ENCODE measurements around the gene OR52N5. TPM values are rescaled to one million over a fixed set of nuclear protein-coding genes. Genes with fewer than 3 reads are reported as not detected.

Gene OR52N5
- total and polyA plus RNA-seq, 2 donors (not counting 1 experiment from before 2014, with no cell fraction given): not detected

- DNase-seq: peak; percentile 38
- CTCF ChIA-PET: interaction anchor here (0.9 kb wide), 1 partner anchor 9 kb away, joined by 3 read pairs; the partner anchor contains the start of gene OR52N2
- Mint-ChIP-seq H3K9me3 (ENCODE audit: insufficient read depth) (no peaks in the 10 kb centered on the region), H3K4me3 (peak overlapping the region; percentile 55), H3K4me1 (peaks cover 12% of the 10 kb centered on the region), H3K27me3 (peaks cover 3% of the 10 kb centered on the region), H3K27ac (no peak overlapping the region)
- Histone ChIP-seq H3K36me3 (replicated peaks in 1 of 2; ENCODE audit: control extremely low read depth in 1 of 2, control insufficient read depth in 1 of 2, extremely low read depth in 1 of 2, insufficient read depth in 2 of 2, low read length in 1 of 2) (no peaks in the 10 kb centered on the region), H4K20me1 (ENCODE audit: control insufficient read depth, insufficient read depth, low read length, poor library complexity, severe bottlenecking) (no peaks in the 10 kb centered on the region), H3K27me3 (replicated peaks in 1 of 4; ENCODE audit: control extremely low read depth in 1 of 4, control insufficient read depth in 3 of 4, insufficient read depth in 4 of 4, low read length in 3 of 4) (no peaks in the 10 kb centered on the region), H3K4me1 (ENCODE audit: control insufficient read depth in 2 of 2, insufficient read depth in 2 of 2, low read length in 2 of 2) (peaks cover 3 to 11% of the 10 kb centered on the region in 2 donors), H3K4me2 (replicated peaks; ENCODE audit: low read depth, low read length, poor library complexity, severe bottlenecking) (peak overlapping the region; percentile 61), H3K9me3 (ENCODE audit: control extremely low read depth in 1 of 3, control insufficient read depth in 2 of 3, insufficient read depth in 1 of 3, low read length in 2 of 3) (no peaks in the 10 kb centered on the region), H2AFZ (ENCODE audit: insufficient read depth, low read depth, low read length, poor library complexity, severe bottlenecking) (peak overlapping the region; percentile 77), H3K4me3 (ENCODE audit: control extremely low read depth in 1 of 5, extremely low read depth in 1 of 5, insufficient read depth in 1 of 5, low read depth in 2 of 5, low read length in 4 of 5) (peak overlapping the region in 3 of 5 experiments; percentile 9 to 26 (median 26)), H3K27ac (ENCODE audit: low read length in 2 of 2) (no peak overlapping the region), H3K79me2 (ENCODE audit: control insufficient read depth, insufficient read depth, low read length) (no peaks in the 10 kb centered on the region), H3K9ac (ENCODE audit: low read length) (peak overlapping the region; percentile 38)
- WGBS (ENCODE audit: insufficient coverage): no CpG with 5 or more reads among the region's 1 CpG
- no peak for ATAC-seq (ENCODE audit: low read depth)
- POLR2A ChIA-PET: no interaction called here
- no peak for TF ChIP-seq CTCF (IDR thresholded peaks at IDR 0.05)
- TF ChIP-seq EZH2 (IDR thresholded peaks at IDR 0.05; ENCODE audit: borderline replicate concordance, insufficient read depth, low read depth, low read length, poor library complexity, severe bottlenecking): no peak
- intact Hi-C loops (cut with micrococcal nuclease): no loop called here
Measured at GRCh38 chr11:5818245-5818886, 35.2 kb upstream of the OR52N5 start.

GRCh38 chr11:5815534-5815933 is 32.4 kb upstream of the OR52N5 start:
- peaks cover under 1% of the 10 kb centered on the region for H3K27me3 Mint-ChIP-seq
- POLR2A ChIA-PET: no interaction called here

More at GRCh38 chr11:5815534-5815933, 32.4 kb upstream of the OR52N5 start:
- no peak overlapping the region for H3K9ac ChIP-seq (ENCODE audit: low read length)
- no peak for TF ChIP-seq CTCF (IDR thresholded peaks at IDR 0.05)
- TF ChIP-seq EZH2 (IDR thresholded peaks at IDR 0.05; ENCODE audit: borderline replicate concordance, insufficient read depth, low read depth, low read length, poor library complexity, severe bottlenecking): no peak
- no peak overlapping the region for H3K4me2 ChIP-seq (replicated peaks; ENCODE audit: low read depth, low read length, poor library complexity, severe bottlenecking)
- H3K36me3 ChIP-seq (replicated peaks in 1 of 2; ENCODE audit: control extremely low read depth in 1 of 2, control insufficient read depth in 1 of 2, extremely low read depth in 1 of 2, insufficient read depth in 2 of 2, low read length in 1 of 2): no peaks in the 10 kb centered on the region
- H3K4me1 ChIP-seq (ENCODE audit: control insufficient read depth in 2 of 2, insufficient read depth in 2 of 2, low read length in 2 of 2): peaks cover 3 to 11% of the 10 kb centered on the region in 2 donors
- no peak overlapping the region for H3K4me3 Mint-ChIP-seq
- no CpG with 5 or more reads among the region's 4 CpGs for WGBS (ENCODE audit: insufficient coverage)
- H2AFZ ChIP-seq (ENCODE audit: insufficient read depth, low read depth, low read length, poor library complexity, severe bottlenecking): no peak overlapping the region
- no peak overlapping the region for H3K27ac Mint-ChIP-seq
- intact Hi-C loops (cut with micrococcal nuclease): no loop called here
- no peaks in the 10 kb centered on the region for H4K20me1 ChIP-seq (ENCODE audit: control insufficient read depth, insufficient read depth, low read length, poor library complexity, severe bottlenecking)
- CTCF ChIA-PET: interaction anchor here (1.3 kb wide), 1 partner anchor 216 kb away, joined by 3 read pairs; no protein-coding TSS in a partner anchor
- ATAC-seq (ENCODE audit: low read depth) (peak; percentile 49), DNase-seq (peak; percentile 20)
- H3K27ac ChIP-seq (ENCODE audit: low read length in 2 of 2): no peak overlapping the region
- peaks cover 0 to under 1% (median 0%) of the 10 kb centered on the region in 4 experiments for H3K27me3 ChIP-seq (replicated peaks in 1 of 4; ENCODE audit: control extremely low read depth in 1 of 4, control insufficient read depth in 3 of 4, insufficient read depth in 4 of 4, low read length in 3 of 4)
- no peak overlapping the region for H3K4me3 ChIP-seq (ENCODE audit: control extremely low read depth in 1 of 5, extremely low read depth in 1 of 5, insufficient read depth in 1 of 5, low read depth in 2 of 5, low read length in 4 of 5)
- H3K9me3 ChIP-seq (ENCODE audit: control extremely low read depth in 1 of 3, control insufficient read depth in 2 of 3, insufficient read depth in 1 of 3, low read length in 2 of 3): no peaks in the 10 kb centered on the region
- peaks cover 12% of the 10 kb centered on the region for H3K4me1 Mint-ChIP-seq
- no peaks in the 10 kb centered on the region for H3K79me2 ChIP-seq (ENCODE audit: control insufficient read depth, insufficient read depth, low read length)
- H3K9me3 Mint-ChIP-seq (ENCODE audit: insufficient read depth): no peaks in the 10 kb centered on the region
